GM19023 (cell line): Measurements from ENCODE around the gene PAK6.

Experiments used
- ATAC-seq: cut with Tn5 transposase; IDR thresholded peaks from one replicate; pipeline ENCODE4 v1.9.1; 2021; ENCODE audit warnings: mild to moderate bottlenecking, moderate library complexity; ENCODE audit not compliant: unreplicated experiment

Gene PAK6

GRCh38 chr15:40241269-40242212 lies 2.7 kb downstream of the PAK6 start:
- ATAC-seq: no peak

- no peak for ATAC-seq
These were observed 3.3 kb downstream of the PAK6 start for GRCh38 chr15:40242213-40242599.

- ATAC-seq: no peak
These were observed 3.7 kb downstream of the PAK6 start for GRCh38 chr15:40242601-40243000.

GRCh38 chr15:40243126-40243810 lies 4.4 kb downstream of the PAK6 start:
- no peak for ATAC-seq

GRCh38 chr15:40244961-40245523 lies 6.2 kb downstream of the PAK6 start:
- no peak for ATAC-seq

- no peak for ATAC-seq
These were observed 7.0 kb downstream of the PAK6 start for GRCh38 chr15:40245666-40246450.

GRCh38 chr15:40246496-40247280 lies 7.8 kb downstream of the PAK6 start:
- no peak for ATAC-seq

- no peak for ATAC-seq
These were observed 8.6 kb downstream of the PAK6 start for GRCh38 chr15:40247406-40247971.

- no peak for ATAC-seq
These were observed 9.3 kb downstream of the PAK6 start for GRCh38 chr15:40248006-40248783.

- no peak for ATAC-seq
These were observed 10.8 kb downstream of the PAK6 start for GRCh38 chr15:40249477-40250303.

GRCh38 chr15:40250304-40250656 lies 11.4 kb downstream of the PAK6 start:
- no peak for ATAC-seq

GRCh38 chr15:40250771-40251483 lies 12.1 kb downstream of the PAK6 start:
- no peak for ATAC-seq

- no peak for ATAC-seq
These were observed 12.8 kb downstream of the PAK6 start for GRCh38 chr15:40251486-40252140.

- no peak for ATAC-seq
These were observed 13.2 kb downstream of the PAK6 start for GRCh38 chr15:40252141-40252437.

GRCh38 chr15:40252438-40253166 lies 13.7 kb downstream of the PAK6 start:
- ATAC-seq: no peak

- no peak for ATAC-seq
These were observed 14.4 kb downstream of the PAK6 start for GRCh38 chr15:40253167-40253790.
